ENCODE data around the gene NKAPD1. TPM values are rescaled to one million over a fixed set of nuclear protein-coding genes. Genes with fewer than 3 reads are reported as not detected.

Gene NKAPD1
- total and polyA plus RNA-seq, 2 of the 13 experiments (the other 11 are each of a cell fraction or from before 2014, with no cell fraction given) = 11.2 to 22.5 TPM

GRCh38 chr11:112128483-112129121 lies 54.5 kb downstream of the NKAPD1 start (continued):
- TF ChIP-seq, protein P1, sequence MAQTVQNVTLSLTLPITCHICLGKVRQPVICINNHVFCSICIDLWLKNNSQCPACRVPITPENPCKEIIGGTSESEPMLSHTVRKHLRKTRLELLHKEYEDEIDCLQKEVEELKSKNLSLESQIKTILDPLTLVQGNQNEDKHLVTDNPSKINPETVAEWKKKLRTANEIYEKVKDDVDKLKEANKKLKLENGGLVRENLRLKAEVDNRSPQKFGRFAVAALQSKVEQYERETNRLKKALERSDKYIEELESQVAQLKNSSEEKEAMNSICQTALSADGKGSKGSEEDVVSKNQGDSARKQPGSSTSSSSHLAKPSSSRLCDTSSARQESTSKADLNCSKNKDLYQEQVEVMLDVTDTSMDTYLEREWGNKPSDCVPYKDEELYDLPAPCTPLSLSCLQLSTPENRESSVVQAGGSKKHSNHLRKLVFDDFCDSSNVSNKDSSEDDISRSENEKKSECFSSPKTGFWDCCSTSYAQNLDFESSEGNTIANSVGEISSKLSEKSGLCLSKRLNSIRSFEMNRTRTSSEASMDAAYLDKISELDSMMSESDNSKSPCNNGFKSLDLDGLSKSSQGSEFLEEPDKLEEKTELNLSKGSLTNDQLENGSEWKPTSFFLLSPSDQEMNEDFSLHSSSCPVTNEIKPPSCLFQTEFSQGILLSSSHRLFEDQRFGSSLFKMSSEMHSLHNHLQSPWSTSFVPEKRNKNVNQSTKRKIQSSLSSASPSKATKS (CRISPR knock-in tag; IDR thresholded peaks at IDR 0.05) = no peak
- TF ChIP-seq, protein P2, sequence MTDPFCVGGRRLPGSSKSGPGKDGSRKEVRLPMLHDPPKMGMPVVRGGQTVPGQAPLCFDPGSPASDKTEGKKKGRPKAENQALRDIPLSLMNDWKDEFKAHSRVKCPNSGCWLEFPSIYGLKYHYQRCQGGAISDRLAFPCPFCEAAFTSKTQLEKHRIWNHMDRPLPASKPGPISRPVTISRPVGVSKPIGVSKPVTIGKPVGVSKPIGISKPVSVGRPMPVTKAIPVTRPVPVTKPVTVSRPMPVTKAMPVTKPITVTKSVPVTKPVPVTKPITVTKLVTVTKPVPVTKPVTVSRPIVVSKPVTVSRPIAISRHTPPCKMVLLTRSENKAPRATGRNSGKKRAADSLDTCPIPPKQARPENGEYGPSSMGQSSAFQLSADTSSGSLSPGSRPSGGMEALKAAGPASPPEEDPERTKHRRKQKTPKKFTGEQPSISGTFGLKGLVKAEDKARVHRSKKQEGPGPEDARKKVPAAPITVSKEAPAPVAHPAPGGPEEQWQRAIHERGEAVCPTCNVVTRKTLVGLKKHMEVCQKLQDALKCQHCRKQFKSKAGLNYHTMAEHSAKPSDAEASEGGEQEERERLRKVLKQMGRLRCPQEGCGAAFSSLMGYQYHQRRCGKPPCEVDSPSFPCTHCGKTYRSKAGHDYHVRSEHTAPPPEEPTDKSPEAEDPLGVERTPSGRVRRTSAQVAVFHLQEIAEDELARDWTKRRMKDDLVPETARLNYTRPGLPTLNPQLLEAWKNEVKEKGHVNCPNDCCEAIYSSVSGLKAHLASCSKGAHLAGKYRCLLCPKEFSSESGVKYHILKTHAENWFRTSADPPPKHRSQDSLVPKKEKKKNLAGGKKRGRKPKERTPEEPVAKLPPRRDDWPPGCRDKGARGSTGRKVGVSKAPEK (CRISPR knock-in tag; IDR thresholded peaks at IDR 0.05; ENCODE audit: borderline replicate concordance) = no peak
- no peak for TF ChIP-seq TAF1 (CRISPR knock-in tag; IDR thresholded peaks at IDR 0.05)
- TF ChIP-seq ZKSCAN5 (CRISPR knock-in tag; IDR thresholded peaks at IDR 0.05) = no peak
- TF ChIP-seq RFXANK (CRISPR knock-in tag; IDR thresholded peaks at IDR 0.05) = no peak
- no peak for TF ChIP-seq CSRNP2 (CRISPR knock-in tag; conservative IDR thresholded peaks at IDR 0.05; ENCODE audit: low read depth)
